CD4-positive, alpha-beta T cell (primary cell): ENCODE measurements around the gene AGBL4. TPM values are rescaled to one million over a fixed set of nuclear protein-coding genes. Genes with fewer than 3 reads are reported as not detected.

Source experiments
- ATAC-seq: fragments of 200-7000 bp; cut with Tn5 transposase; one replicate; pipeline ENCODE4 v1.10.0; 2022; ENCODE audit warnings: mild to moderate bottlenecking; ENCODE audit not compliant: poor library complexity
- CTCF ChIA-PET: fragments of 350-600 bp; sonication (Branson Sonifier 250); formaldehyde crosslinking; loops from one replicate; lab custom pipeline; 2021; ENCODE audit warnings: antibody characterized with exemption, inconsistent platforms; lab: Charles Lee
- POLR2A ChIA-PET: fragments of 350-600 bp; sonication (Branson Sonifier 250); formaldehyde crosslinking; loops from one replicate; lab custom pipeline; 2021; ENCODE audit warnings: antibody characterized with exemption, inconsistent platforms; lab: Charles Lee
- DNase-seq, 14 experiments: peaks; one replicate each; pipeline ENCODE4 v3.0.0-alpha.2; 2013 to 2020; ENCODE audit warnings: mixed read lengths in 2 of 14
- H3K27ac ChIP-seq, 2 donors: one replicate each; pipeline versions ENCODE4 v1.5.1 to v1.7.0; 2013; ENCODE audit warnings: low read length in 2 of 2, low read depth in 1 of 2, mild to moderate bottlenecking in 1 of 2
- H3K27me3 ChIP-seq, 2 experiments: 1 replicate in 1 of 2; 2 replicates in 1 of 2; pipeline versions ENCODE4 v1.6.1 to v1.7.0; 2013; ENCODE audit warnings: low read length in 2 of 2, control low read depth in 1 of 2, mild to moderate bottlenecking in 1 of 2, moderate library complexity in 1 of 2; ENCODE audit not compliant: insufficient read depth in 2 of 2, control insufficient read depth in 1 of 2
- H3K36me3 ChIP-seq: one replicate; pipeline ENCODE4 v1.6.1; 2013; ENCODE audit warnings: low read length, control low read depth; ENCODE audit not compliant: insufficient read depth
- H3K4me1 ChIP-seq: one replicate; pipeline ENCODE4 v1.6.1; 2013; ENCODE audit warnings: low read length, control low read depth; ENCODE audit not compliant: insufficient read depth
- H3K4me3 ChIP-seq: one replicate; pipeline ENCODE4 v1.5.1; 2013; ENCODE audit warnings: mild to moderate bottlenecking, low read length, moderate library complexity
- H3K9me3 ChIP-seq, 2 experiments: 1 replicate in 1 of 2; 2 replicates in 1 of 2; pipeline versions ENCODE4 v1.6.1 to v1.7.0; 2013; ENCODE audit warnings: low read length in 2 of 2, mild to moderate bottlenecking in 2 of 2, control low read depth in 1 of 2, moderate library complexity in 1 of 2; ENCODE audit not compliant: control insufficient read depth in 1 of 2, insufficient read depth in 1 of 2
- H3K27ac Mint-ChIP-seq: one replicate; pipeline ENCODE4 v1.8.0; 2020; ENCODE audit warnings: mixed read lengths
- H3K27me3 Mint-ChIP-seq: one replicate; pipeline ENCODE4 v1.8.0; 2021; ENCODE audit warnings: mixed read lengths
- H3K36me3 Mint-ChIP-seq: one replicate; pipeline ENCODE4 v1.8.0; 2021; ENCODE audit warnings: low read depth, mixed read lengths
- H3K4me1 Mint-ChIP-seq: one replicate; pipeline ENCODE4 v1.8.0; 2021; ENCODE audit warnings: low read depth, mixed read lengths
- H3K4me3 Mint-ChIP-seq: one replicate; pipeline ENCODE4 v1.8.0; 2020; ENCODE audit warnings: mild to moderate bottlenecking, mixed read lengths
- H3K9me3 Mint-ChIP-seq: one replicate; pipeline ENCODE4 v1.8.0; 2020; ENCODE audit warnings: mixed read lengths
- intact Hi-C, 2 experiments: fragments of 100-400 bp; cut with DNase I in 1 of 2; cut with micrococcal nuclease in 1 of 2; formaldehyde crosslinking; loops; one replicate each; pipeline versions ENCODE4 v1.15.1 to v1.9.0; 2023 to 2025; cut with DNase I, micrococcal nuclease
- total RNA-seq, 174 experiments: library from RNA in 2 of 174; stranded (reverse) in 2 of 174; gene quantifications; one replicate each; pipeline ENCODE4 v1.2.3 and lab custom pipeline; 2021 to 2026
- TF ChIP-seq, protein P1 (sequence below): fragments of 200-600 bp; IDR thresholded peaks from one replicate; pipeline ENCODE4 v1.8.0; 2022; ENCODE audit warnings: antibody characterized with exemption, mild to moderate bottlenecking

The AGBL4 gene
- total RNA-seq, 2 experiments from 2014 or later, result 0.11 TPM; not detected in 1

- no peaks in the 10 kb centered on the region for H3K36me3 ChIP-seq
- H3K4me1 ChIP-seq, result no peaks in the 10 kb centered on the region
- DNase-seq (no peak), ATAC-seq (no peak)
- TF ChIP-seq, protein P1, sequence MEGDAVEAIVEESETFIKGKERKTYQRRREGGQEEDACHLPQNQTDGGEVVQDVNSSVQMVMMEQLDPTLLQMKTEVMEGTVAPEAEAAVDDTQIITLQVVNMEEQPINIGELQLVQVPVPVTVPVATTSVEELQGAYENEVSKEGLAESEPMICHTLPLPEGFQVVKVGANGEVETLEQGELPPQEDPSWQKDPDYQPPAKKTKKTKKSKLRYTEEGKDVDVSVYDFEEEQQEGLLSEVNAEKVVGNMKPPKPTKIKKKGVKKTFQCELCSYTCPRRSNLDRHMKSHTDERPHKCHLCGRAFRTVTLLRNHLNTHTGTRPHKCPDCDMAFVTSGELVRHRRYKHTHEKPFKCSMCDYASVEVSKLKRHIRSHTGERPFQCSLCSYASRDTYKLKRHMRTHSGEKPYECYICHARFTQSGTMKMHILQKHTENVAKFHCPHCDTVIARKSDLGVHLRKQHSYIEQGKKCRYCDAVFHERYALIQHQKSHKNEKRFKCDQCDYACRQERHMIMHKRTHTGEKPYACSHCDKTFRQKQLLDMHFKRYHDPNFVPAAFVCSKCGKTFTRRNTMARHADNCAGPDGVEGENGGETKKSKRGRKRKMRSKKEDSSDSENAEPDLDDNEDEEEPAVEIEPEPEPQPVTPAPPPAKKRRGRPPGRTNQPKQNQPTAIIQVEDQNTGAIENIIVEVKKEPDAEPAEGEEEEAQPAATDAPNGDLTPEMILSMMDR, result no peak
- Mint-ChIP-seq H3K27me3 (peaks cover 25% of the 10 kb centered on the region), H3K4me1 (no peaks in the 10 kb centered on the region), H3K4me3 (no peak overlapping the region), H3K9me3 (no peaks in the 10 kb centered on the region), H3K27ac (no peak overlapping the region), H3K36me3 (no peaks in the 10 kb centered on the region)
- no peak overlapping the region for H3K4me3 ChIP-seq
- no peaks in the 10 kb centered on the region for H3K9me3 ChIP-seq
- intact Hi-C loops, result no loop called here
- POLR2A ChIA-PET, result no interaction called here
- CTCF ChIA-PET, result no interaction called here
- H3K27ac ChIP-seq, result no peak overlapping the region
- H3K27me3 ChIP-seq, result no peaks in the 10 kb centered on the region
Observed at GRCh38 chr1:48629867-48630266, 1393.9 kb downstream of the AGBL4 start.

GRCh38 chr1:48627486-48627885 is 1396.3 kb downstream of the AGBL4 start:
- POLR2A ChIA-PET, result no interaction called here
- H3K9me3 Mint-ChIP-seq, result no peaks in the 10 kb centered on the region
- no peaks in the 10 kb centered on the region for H3K36me3 Mint-ChIP-seq
- no peaks in the 10 kb centered on the region for H3K4me1 Mint-ChIP-seq
- H3K4me1 ChIP-seq, result no peaks in the 10 kb centered on the region
- TF ChIP-seq, protein P1, result no peak
- CTCF ChIA-PET, result no interaction called here
- H3K36me3 ChIP-seq, result no peaks in the 10 kb centered on the region
- no peaks in the 10 kb centered on the region for H3K27me3 ChIP-seq
- intact Hi-C loops, result no loop called here
- H3K27me3 Mint-ChIP-seq, result peaks cover 42% of the 10 kb centered on the region
- H3K9me3 ChIP-seq, result no peaks in the 10 kb centered on the region
- no peak overlapping the region for H3K4me3 Mint-ChIP-seq
- H3K27ac ChIP-seq, result no peak overlapping the region
- H3K4me3 ChIP-seq, result no peak overlapping the region
- DNase-seq, result no peak
- no peak overlapping the region for H3K27ac Mint-ChIP-seq
- no peak for ATAC-seq

- DNase-seq (no peak), ATAC-seq (no peak)
- peaks cover 33% of the 10 kb centered on the region for H3K27me3 Mint-ChIP-seq
- H3K9me3 ChIP-seq, result no peaks in the 10 kb centered on the region
- TF ChIP-seq, protein P1, result no peak
- CTCF ChIA-PET, result no interaction called here
- no peaks in the 10 kb centered on the region for H3K4me1 Mint-ChIP-seq
- no peak overlapping the region for H3K4me3 ChIP-seq
- no peak overlapping the region for H3K4me3 Mint-ChIP-seq
- no peak overlapping the region for H3K27ac ChIP-seq
- intact Hi-C loops, result no loop called here
- H3K4me1 ChIP-seq, result no peaks in the 10 kb centered on the region
- H3K27ac Mint-ChIP-seq, result no peak overlapping the region
- H3K36me3 ChIP-seq, result no peaks in the 10 kb centered on the region
- H3K9me3 Mint-ChIP-seq, result no peaks in the 10 kb centered on the region
- H3K36me3 Mint-ChIP-seq, result no peaks in the 10 kb centered on the region
- POLR2A ChIA-PET, result no interaction called here
- no peaks in the 10 kb centered on the region for H3K27me3 ChIP-seq
Observed at GRCh38 chr1:48619539-48619938, 1404.2 kb downstream of the AGBL4 start.
